Body of pancreas (tissue), 4 donors: ENCODE data around the gene FSTL1.

Source experiments
- CTCF ChIP-seq, 7 experiments: fragments of 450-650 bp in 4 of 7; fragments of 200-600 bp in 3 of 7; sonication (generic) in 3 of 7; IDR thresholded peaks; one replicate each; pipeline ENCODE4 v1.5.1; 2016 to 2019; ENCODE audit warnings: antibody characterized with exemption in 7 of 7
- POLR2A ChIP-seq, 3 donors: fragments of 450-650 bp; IDR thresholded peaks; one replicate each; pipeline ENCODE4 v1.6.1; 2016; ENCODE audit warnings: antibody characterized with exemption in 3 of 3, mild to moderate bottlenecking in 2 of 3

GRCh38 chr3:120449701-120450599 is 842 bp downstream of the FSTL1 start:
- TF ChIP-seq CTCF (IDR thresholded peaks at IDR 0.05): no peak
- TF ChIP-seq POLR2A (IDR thresholded peaks at IDR 0.05): no peak
